Type B pancreatic cell (in vitro differentiated cells): ENCODE data around the gene KRTAP4-3. TPM values are rescaled to one million over a fixed set of nuclear protein-coding genes. Genes with fewer than 3 reads are reported as not detected.

ENCODE experiments used
- DNase-seq: peaks from one replicate; pipeline ENCODE4 v3.0.0; 2021; ENCODE audit warnings: mixed read lengths; ENCODE audit not compliant: unreplicated experiment; ENCODE audit errors: extremely low spot score
- H3K27ac Mint-ChIP-seq: 2 replicates; pipeline ENCODE4 v1.8.0; 2021; ENCODE audit warnings: mild to moderate bottlenecking, mixed read lengths
- H3K27me3 Mint-ChIP-seq: 2 replicates; pipeline ENCODE4 v1.8.0; 2021; ENCODE audit warnings: mixed read lengths
- H3K36me3 Mint-ChIP-seq: 2 replicates; pipeline ENCODE4 v1.8.0; 2021; ENCODE audit warnings: mixed read lengths
- H3K4me1 Mint-ChIP-seq: one replicate; pipeline ENCODE4 v1.8.0; 2021; ENCODE audit warnings: mixed read lengths; ENCODE audit not compliant: unreplicated experiment
- H3K4me3 Mint-ChIP-seq: 2 replicates; pipeline ENCODE4 v1.8.0; 2021; ENCODE audit warnings: mild to moderate bottlenecking, mixed read lengths
- H3K9me3 Mint-ChIP-seq: 2 replicates; pipeline ENCODE4 v1.8.0; 2021; ENCODE audit warnings: mixed read lengths
- CTCF ChIP-seq: fragments of 200-600 bp; sonication (generic); conservative IDR thresholded peaks from 2 replicates; pipeline ENCODE4 v1.5.0; 2021; ENCODE audit warnings: antibody characterized with exemption, mild to moderate bottlenecking
- total RNA-seq: library from RNA; stranded (reverse); gene quantifications from 2 replicates; pipeline ENCODE4 v1.2.1, GENCODE V29; 2021; ENCODE audit warnings: low replicate concordance

Gene KRTAP4-3
- total RNA-seq, 1 donor from 2014 or later = not detected

GRCh38 chr17:41178843-41179616, 11.0 kb upstream of the KRTAP4-3 start:
- Mint-ChIP-seq H3K4me3 (no peak overlapping the region), H3K27ac (no peak overlapping the region), H3K27me3 (peaks cover 6% of the 10 kb centered on the region), H3K36me3 (no peaks in the 10 kb centered on the region), H3K4me1 (no peaks in the 10 kb centered on the region), H3K9me3 (no peaks in the 10 kb centered on the region)
- DNase-seq = no peak
- TF ChIP-seq CTCF = no peak

GRCh38 chr17:41178341-41178740, 10.3 kb upstream of the KRTAP4-3 start:
- no peak for DNase-seq
- Mint-ChIP-seq H3K27ac (no peak overlapping the region), H3K36me3 (no peaks in the 10 kb centered on the region)

GRCh38 chr17:41177727-41178271, 9.8 kb upstream of the KRTAP4-3 start, which contains the start of gene KRTAP4-2:
Gene KRTAP4-2, minus strand, starts transcription at chr17:41178221. Its CDS starts 57 bp downstream, at chr17:41178164.
- H3K9me3 Mint-ChIP-seq = no peaks in the 10 kb centered on the region
- no peaks in the 10 kb centered on the region for H3K4me1 Mint-ChIP-seq
- H3K27ac Mint-ChIP-seq = no peak within 1 kb of the TSS

More at GRCh38 chr17:41178341-41178740, 10.3 kb upstream of the KRTAP4-3 start:
- Mint-ChIP-seq H3K27me3 (peaks cover 6% of the 10 kb centered on the region), H3K4me1 (no peaks in the 10 kb centered on the region), H3K4me3 (no peak overlapping the region), H3K9me3 (no peaks in the 10 kb centered on the region)
- TF ChIP-seq CTCF = no peak

GRCh38 chr17:41176744-41177387, 8.8 kb upstream of the KRTAP4-3 start:
- Mint-ChIP-seq H3K4me1 (no peaks in the 10 kb centered on the region), H3K27me3 (peaks cover 6% of the 10 kb centered on the region), H3K9me3 (no peaks in the 10 kb centered on the region), H3K4me3 (no peak overlapping the region), H3K36me3 (no peaks in the 10 kb centered on the region), H3K27ac (no peak overlapping the region)
- TF ChIP-seq CTCF = no peak
- no peak for DNase-seq

More at GRCh38 chr17:41177727-41178271, 9.8 kb upstream of the KRTAP4-3 start, which contains the start of gene KRTAP4-2:
- Mint-ChIP-seq H3K4me3 (no peak within 1 kb of the TSS), H3K36me3 (no peaks in the 10 kb centered on the region), H3K27me3 (peaks cover 6% of the 10 kb centered on the region)
- DNase-seq = no peak
- no peak for TF ChIP-seq CTCF

GRCh38 chr17:41171886-41172285, 3.9 kb upstream of the KRTAP4-3 start:
- Mint-ChIP-seq H3K36me3 (no peaks in the 10 kb centered on the region), H3K4me1 (no peaks in the 10 kb centered on the region), H3K27me3 (peaks cover 3% of the 10 kb centered on the region), H3K9me3 (no peaks in the 10 kb centered on the region), H3K27ac (no peak overlapping the region), H3K4me3 (no peak overlapping the region)
- TF ChIP-seq CTCF = no peak
- DNase-seq = no peak
